GM23338 (cell line): ENCODE measurements around the gene SMIM35. TPM values are rescaled to one million over a fixed set of nuclear protein-coding genes. Genes with fewer than 3 reads are reported as not detected.

Experiments
- STAT1 ChIP-seq: IDR thresholded peaks from one replicate; pipeline ENCODE4 v1.6.1; 2016; ENCODE audit warnings: antibody characterized with exemption; ENCODE audit not compliant: unreplicated experiment
- ZNF331 ChIP-seq: fragments of 250-450 bp; sonication (Bioruptor Pico); IDR thresholded peaks from 2 replicates; pipeline ENCODE4 v1.5.0; 2020; ENCODE audit warnings: low read depth, mild to moderate bottlenecking, moderate library complexity
- polyA plus RNA-seq: library from polyadenylated mRNA; unstranded; fragments of >200 nt; fragmentation: Nextera tagmentation; extraction: Ambion mirVana; gene quantifications from 2 replicates; pipeline ENCODE4 v1.2.1, GENCODE V29; 2016
- total RNA-seq: library from RNA; depleted of rRNA; stranded (reverse); fragments of >200 nt; shearing (Covaris generic); gene quantifications from 2 replicates; pipeline ENCODE4 v1.2.3, GENCODE V29; 2014
- TF ChIP-seq, protein P1 (sequence below): fragments of 250-450 bp; sonication (Bioruptor Pico); IDR thresholded peaks from 2 replicates; pipeline ENCODE4 v1.5.0; 2020; ENCODE audit warnings: mild to moderate bottlenecking, moderate library complexity
- TF ChIP-seq, protein P2 (sequence below): IDR thresholded peaks from 2 replicates; pipeline ENCODE4 v1.6.1; 2016; ENCODE audit warnings: antibody characterized with exemption
- TF ChIP-seq, protein P3 (sequence below): IDR thresholded peaks from one replicate; pipeline ENCODE4 v1.6.1; 2018; ENCODE audit warnings: antibody characterized with exemption; ENCODE audit not compliant: unreplicated experiment

Gene SMIM35
- total and polyA plus RNA-seq, 2 experiments from 2014 or later: not detected

DNA sequence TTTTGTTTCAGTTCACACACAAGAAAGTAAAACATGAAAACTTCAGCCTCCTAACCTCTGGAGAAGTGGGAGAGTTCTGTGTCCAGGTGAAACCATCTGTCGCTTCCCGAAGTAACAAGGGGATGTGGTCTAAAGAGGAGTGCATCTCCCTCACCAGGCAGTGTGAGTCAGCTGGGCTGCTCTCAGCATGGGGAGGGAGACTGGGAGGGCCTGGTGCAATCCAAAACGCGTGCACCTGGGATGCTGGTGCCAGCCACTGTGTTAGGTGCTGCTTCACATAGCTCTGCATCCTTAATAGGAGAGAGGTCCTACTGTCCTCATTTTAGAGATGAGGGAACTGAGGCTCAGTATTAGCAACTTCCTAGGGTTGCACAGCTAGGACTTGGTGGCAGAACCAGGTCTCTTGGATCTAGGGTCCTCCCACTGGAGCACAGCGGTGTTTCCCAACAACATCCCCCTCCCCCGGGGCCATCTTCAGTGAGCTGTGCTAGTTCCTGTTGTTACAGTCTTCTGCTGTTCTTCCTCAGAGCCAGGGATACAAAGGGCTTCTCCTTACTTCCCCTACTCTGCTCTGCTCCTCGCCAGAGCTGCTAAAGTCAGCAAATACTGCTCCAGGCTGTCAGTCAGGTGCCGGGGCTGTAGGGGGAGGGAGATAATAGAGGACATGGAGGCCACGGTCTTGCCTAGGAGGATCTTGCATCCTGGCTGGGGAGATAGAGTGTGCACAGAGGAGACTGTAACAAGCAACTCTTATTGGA is 92.6 kb downstream of the SMIM35 start (continued):
- TF ChIP-seq, protein P1, sequence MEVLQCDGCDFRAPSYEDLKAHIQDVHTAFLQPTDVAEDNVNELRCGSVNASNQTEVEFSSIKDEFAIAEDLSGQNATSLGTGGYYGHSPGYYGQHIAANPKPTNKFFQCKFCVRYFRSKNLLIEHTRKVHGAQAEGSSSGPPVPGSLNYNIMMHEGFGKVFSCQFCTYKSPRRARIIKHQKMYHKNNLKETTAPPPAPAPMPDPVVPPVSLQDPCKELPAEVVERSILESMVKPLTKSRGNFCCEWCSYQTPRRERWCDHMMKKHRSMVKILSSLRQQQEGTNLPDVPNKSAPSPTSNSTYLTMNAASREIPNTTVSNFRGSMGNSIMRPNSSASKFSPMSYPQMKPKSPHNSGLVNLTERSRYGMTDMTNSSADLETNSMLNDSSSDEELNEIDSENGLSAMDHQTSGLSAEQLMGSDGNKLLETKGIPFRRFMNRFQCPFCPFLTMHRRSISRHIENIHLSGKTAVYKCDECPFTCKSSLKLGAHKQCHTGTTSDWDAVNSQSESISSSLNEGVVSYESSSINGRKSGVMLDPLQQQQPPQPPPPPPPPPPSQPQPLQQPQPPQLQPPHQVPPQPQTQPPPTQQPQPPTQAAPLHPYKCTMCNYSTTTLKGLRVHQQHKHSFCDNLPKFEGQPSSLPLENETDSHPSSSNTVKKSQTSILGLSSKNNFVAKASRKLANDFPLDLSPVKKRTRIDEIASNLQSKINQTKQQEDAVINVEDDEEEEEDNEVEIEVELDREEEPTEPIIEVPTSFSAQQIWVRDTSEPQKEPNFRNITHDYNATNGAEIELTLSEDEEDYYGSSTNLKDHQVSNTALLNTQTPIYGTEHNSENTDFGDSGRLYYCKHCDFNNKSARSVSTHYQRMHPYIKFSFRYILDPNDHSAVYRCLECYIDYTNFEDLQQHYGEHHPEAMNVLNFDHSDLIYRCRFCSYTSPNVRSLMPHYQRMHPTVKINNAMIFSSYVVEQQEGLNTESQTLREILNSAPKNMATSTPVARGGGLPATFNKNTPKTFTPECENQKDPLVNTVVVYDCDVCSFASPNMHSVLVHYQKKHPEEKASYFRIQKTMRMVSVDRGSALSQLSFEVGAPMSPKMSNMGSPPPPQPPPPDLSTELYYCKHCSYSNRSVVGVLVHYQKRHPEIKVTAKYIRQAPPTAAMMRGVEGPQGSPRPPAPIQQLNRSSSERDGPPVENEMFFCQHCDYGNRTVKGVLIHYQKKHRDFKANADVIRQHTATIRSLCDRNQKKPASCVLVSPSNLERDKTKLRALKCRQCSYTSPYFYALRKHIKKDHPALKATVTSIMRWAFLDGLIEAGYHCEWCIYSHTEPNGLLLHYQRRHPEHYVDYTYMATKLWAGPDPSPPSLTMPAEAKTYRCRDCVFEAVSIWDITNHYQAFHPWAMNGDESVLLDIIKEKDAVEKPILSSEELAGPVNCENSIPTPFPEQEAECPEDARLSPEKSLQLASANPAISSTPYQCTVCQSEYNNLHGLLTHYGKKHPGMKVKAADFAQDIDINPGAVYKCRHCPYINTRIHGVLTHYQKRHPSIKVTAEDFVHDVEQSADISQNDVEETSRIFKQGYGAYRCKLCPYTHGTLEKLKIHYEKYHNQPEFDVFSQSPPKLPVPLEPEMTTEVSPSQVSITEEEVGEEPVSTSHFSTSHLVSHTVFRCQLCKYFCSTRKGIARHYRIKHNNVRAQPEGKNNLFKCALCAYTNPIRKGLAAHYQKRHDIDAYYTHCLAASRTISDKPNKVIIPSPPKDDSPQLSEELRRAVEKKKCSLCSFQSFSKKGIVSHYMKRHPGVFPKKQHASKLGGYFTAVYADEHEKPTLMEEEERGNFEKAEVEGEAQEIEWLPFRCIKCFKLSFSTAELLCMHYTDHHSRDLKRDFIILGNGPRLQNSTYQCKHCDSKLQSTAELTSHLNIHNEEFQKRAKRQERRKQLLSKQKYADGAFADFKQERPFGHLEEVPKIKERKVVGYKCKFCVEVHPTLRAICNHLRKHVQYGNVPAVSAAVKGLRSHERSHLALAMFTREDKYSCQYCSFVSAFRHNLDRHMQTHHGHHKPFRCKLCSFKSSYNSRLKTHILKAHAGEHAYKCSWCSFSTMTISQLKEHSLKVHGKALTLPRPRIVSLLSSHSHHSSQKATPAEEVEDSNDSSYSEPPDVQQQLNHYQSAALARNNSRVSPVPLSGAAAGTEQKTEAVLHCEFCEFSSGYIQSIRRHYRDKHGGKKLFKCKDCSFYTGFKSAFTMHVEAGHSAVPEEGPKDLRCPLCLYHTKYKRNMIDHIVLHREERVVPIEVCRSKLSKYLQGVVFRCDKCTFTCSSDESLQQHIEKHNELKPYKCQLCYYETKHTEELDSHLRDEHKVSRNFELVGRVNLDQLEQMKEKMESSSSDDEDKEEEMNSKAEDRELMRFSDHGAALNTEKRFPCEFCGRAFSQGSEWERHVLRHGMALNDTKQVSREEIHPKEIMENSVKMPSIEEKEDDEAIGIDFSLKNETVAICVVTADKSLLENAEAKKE (CRISPR knock-in tag): no peak
- TF ChIP-seq STAT1 (no peak), ZNF331 (CRISPR knock-in tag) (no peak)
- TF ChIP-seq, protein P2, sequence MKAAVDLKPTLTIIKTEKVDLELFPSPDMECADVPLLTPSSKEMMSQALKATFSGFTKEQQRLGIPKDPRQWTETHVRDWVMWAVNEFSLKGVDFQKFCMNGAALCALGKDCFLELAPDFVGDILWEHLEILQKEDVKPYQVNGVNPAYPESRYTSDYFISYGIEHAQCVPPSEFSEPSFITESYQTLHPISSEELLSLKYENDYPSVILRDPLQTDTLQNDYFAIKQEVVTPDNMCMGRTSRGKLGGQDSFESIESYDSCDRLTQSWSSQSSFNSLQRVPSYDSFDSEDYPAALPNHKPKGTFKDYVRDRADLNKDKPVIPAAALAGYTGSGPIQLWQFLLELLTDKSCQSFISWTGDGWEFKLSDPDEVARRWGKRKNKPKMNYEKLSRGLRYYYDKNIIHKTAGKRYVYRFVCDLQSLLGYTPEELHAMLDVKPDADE: no peak
- TF ChIP-seq, protein P3, sequence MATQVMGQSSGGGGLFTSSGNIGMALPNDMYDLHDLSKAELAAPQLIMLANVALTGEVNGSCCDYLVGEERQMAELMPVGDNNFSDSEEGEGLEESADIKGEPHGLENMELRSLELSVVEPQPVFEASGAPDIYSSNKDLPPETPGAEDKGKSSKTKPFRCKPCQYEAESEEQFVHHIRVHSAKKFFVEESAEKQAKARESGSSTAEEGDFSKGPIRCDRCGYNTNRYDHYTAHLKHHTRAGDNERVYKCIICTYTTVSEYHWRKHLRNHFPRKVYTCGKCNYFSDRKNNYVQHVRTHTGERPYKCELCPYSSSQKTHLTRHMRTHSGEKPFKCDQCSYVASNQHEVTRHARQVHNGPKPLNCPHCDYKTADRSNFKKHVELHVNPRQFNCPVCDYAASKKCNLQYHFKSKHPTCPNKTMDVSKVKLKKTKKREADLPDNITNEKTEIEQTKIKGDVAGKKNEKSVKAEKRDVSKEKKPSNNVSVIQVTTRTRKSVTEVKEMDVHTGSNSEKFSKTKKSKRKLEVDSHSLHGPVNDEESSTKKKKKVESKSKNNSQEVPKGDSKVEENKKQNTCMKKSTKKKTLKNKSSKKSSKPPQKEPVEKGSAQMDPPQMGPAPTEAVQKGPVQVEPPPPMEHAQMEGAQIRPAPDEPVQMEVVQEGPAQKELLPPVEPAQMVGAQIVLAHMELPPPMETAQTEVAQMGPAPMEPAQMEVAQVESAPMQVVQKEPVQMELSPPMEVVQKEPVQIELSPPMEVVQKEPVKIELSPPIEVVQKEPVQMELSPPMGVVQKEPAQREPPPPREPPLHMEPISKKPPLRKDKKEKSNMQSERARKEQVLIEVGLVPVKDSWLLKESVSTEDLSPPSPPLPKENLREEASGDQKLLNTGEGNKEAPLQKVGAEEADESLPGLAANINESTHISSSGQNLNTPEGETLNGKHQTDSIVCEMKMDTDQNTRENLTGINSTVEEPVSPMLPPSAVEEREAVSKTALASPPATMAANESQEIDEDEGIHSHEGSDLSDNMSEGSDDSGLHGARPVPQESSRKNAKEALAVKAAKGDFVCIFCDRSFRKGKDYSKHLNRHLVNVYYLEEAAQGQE: no peak
